Breast epithelium (tissue), 3 donors: Measurements from ENCODE around the gene CLCA4.

Experiments
- CTCF ChIP-seq, 3 donors: fragments of 450-650 bp; IDR thresholded peaks; one replicate each; pipeline ENCODE4 v1.5.1; 2016 to 2017; ENCODE audit warnings: antibody characterized with exemption in 3 of 3, mild to moderate bottlenecking in 3 of 3, moderate library complexity in 3 of 3
- POLR2AphosphoS5 ChIP-seq, 3 donors: sonication (generic); formaldehyde crosslinking; IDR thresholded peaks; one replicate each; pipeline ENCODE4 v1.6.1; 2017; ENCODE audit warnings: antibody characterized with exemption in 3 of 3

DNA sequence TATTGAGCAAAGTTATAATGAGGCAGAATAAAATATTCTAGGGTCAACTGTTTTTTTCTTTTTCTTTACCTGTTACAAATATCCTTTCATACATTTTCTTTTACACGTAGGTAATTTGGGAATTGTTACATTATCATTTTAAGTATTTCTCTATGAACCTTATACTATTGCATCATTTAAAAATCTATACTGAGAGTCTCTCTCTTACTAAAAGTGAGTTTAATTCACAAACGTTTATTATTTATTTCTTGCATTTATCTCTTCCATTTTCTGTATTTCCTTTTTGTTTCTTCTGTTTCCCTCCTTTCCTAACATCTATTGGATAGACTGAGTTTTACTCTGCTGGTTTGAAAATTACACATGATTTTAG is 25.4 kb upstream of the CLCA4 start:
- TF ChIP-seq CTCF (IDR thresholded peaks at IDR 0.05) (no peak), POLR2AphosphoS5 (IDR thresholded peaks at IDR 0.05) (no peak)
